ENCODE measurements around the gene MKNK1.

DNA sequence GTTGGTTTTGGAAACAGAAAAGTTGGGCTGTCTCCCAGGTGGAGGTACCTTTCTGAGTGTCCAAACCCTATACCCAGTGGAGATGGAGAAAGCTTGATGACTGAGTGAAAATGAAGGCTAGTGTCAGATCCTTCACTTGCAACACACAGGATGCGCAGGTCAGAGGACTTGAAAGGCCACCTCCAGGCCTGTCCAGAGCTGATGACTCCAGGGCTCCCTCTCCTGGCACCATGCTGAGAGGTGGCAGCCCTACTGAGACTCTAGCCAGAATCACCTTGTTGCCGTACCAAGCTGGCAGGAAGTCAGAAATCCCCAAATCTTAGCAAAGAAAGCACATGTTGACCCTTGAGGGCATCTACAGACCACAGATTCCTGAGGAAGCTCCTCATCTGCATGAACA is 69.0 kb downstream of the MKNK1 start:
- no peak for TF ChIP-seq ZFP30 (CRISPR knock-in tag; IDR thresholded peaks at IDR 0.05)
- TF ChIP-seq RARB (CRISPR knock-in tag; IDR thresholded peaks at IDR 0.05): no peak
- no peak for TF ChIP-seq ARNTL (CRISPR knock-in tag; IDR thresholded peaks at IDR 0.05; ENCODE audit: borderline replicate concordance, low read depth)
- TF ChIP-seq, protein P1, sequence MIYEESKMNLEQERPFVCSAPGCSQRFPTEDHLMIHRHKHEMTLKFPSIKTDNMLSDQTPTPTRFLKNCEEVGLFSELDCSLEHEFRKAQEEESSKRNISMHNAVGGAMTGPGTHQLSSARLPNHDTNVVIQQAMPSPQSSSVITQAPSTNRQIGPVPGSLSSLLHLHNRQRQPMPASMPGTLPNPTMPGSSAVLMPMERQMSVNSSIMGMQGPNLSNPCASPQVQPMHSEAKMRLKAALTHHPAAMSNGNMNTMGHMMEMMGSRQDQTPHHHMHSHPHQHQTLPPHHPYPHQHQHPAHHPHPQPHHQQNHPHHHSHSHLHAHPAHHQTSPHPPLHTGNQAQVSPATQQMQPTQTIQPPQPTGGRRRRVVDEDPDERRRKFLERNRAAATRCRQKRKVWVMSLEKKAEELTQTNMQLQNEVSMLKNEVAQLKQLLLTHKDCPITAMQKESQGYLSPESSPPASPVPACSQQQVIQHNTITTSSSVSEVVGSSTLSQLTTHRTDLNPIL (CRISPR knock-in tag; IDR thresholded peaks at IDR 0.05; ENCODE audit: low read depth): no peak
